ENCODE measurements around the gene DGKG.

The DGKG gene

GRCh38 chr3:186209810-186210752, 152.0 kb downstream of the DGKG start:
- ChIA-PET POLR2A (ENCODE audit: low non-redundant PET) (no interaction called here), CTCF (interaction anchor here (0.6 to 1.0 kb wide), 4 partner anchors 10 to 395 kb away, joined by 3 to 8 read pairs (median 4); no protein-coding TSS in a partner anchor)
- TF ChIP-seq, protein P1, sequence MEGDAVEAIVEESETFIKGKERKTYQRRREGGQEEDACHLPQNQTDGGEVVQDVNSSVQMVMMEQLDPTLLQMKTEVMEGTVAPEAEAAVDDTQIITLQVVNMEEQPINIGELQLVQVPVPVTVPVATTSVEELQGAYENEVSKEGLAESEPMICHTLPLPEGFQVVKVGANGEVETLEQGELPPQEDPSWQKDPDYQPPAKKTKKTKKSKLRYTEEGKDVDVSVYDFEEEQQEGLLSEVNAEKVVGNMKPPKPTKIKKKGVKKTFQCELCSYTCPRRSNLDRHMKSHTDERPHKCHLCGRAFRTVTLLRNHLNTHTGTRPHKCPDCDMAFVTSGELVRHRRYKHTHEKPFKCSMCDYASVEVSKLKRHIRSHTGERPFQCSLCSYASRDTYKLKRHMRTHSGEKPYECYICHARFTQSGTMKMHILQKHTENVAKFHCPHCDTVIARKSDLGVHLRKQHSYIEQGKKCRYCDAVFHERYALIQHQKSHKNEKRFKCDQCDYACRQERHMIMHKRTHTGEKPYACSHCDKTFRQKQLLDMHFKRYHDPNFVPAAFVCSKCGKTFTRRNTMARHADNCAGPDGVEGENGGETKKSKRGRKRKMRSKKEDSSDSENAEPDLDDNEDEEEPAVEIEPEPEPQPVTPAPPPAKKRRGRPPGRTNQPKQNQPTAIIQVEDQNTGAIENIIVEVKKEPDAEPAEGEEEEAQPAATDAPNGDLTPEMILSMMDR (conservative IDR thresholded peaks at IDR 0.05; ENCODE audit: low read depth), result no peak
- H3K27ac ChIP-seq, result peak overlapping the region; percentile 69
- DNase-seq (ENCODE audit: low spot score), result peak; percentile 48

- H3K27ac ChIP-seq, result no peak overlapping the region
- DNase-seq (ENCODE audit: low spot score), result no peak
- TF ChIP-seq, protein P1 (conservative IDR thresholded peaks at IDR 0.05; ENCODE audit: low read depth), result no peak
- CTCF ChIA-PET, result interaction anchor here (0.8 kb wide), 1 partner anchor 18 kb away, joined by 3 read pairs; no protein-coding TSS in a partner anchor
- POLR2A ChIA-PET (ENCODE audit: low non-redundant PET), result no interaction called here
Observed at GRCh38 chr3:186208296-186208989, 153.6 kb downstream of the DGKG start.

DNA sequence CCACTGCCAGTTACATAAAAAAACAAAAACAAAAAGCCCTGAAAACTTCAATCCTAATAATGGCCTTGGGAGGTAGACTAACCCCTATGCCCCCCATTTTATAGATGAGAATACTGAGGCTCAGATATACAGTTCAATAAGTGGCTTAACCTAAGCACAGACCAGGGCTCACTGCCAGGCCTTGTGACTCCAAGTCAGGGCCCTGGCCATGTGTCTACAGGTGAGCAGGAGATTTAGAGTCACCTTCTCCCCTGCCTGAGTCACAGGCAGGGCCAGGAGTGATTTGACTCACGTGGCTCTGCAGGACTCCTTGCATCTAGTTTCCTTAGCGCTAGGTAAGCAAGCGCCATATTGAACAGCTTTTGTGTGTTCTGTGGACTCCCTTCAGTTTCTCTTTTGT, 154.5 kb downstream of the DGKG start:
- DNase-seq (ENCODE audit: low spot score), result no peak
- TF ChIP-seq, protein P1 (conservative IDR thresholded peaks at IDR 0.05; ENCODE audit: low read depth), result no peak
- no peak overlapping the region for H3K27ac ChIP-seq
- ChIA-PET POLR2A (ENCODE audit: low non-redundant PET) (no interaction called here), CTCF (interaction anchor here (0.6 to 0.8 kb wide), 2 partner anchors 7 to 19 kb away, joined by 3 to 4 read pairs; no protein-coding TSS in a partner anchor)

DNA sequence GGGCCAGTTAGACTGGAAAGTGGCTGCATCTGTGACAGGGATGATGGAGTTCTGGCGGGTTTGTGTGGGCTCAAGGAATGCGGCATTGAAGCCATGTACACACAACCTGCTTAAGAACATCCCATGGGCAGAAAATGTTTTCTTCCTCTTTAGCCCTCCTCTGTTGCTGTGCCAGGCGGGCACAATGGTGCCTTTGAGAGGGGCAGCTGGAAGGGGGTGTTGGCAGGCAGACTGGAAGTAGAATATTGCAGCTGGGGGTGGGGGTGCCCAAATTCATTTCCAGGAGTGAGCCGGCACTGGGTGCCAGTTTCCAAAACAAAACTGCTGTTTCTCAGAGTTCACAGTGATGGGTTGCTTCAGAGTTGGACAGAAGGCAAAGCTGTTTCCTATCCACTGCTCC, 161.3 kb downstream of the DGKG start:
- ChIA-PET CTCF (interaction anchor here (0.8 to 1.3 kb wide), 2 partner anchors 9 to 167 kb away, joined by 3 to 9 read pairs; no protein-coding TSS in a partner anchor), POLR2A (ENCODE audit: low non-redundant PET) (no interaction called here)
- DNase-seq (ENCODE audit: low spot score), result no peak
- TF ChIP-seq, protein P1 (conservative IDR thresholded peaks at IDR 0.05; ENCODE audit: low read depth), result no peak
- no peak overlapping the region for H3K27ac ChIP-seq

DNA sequence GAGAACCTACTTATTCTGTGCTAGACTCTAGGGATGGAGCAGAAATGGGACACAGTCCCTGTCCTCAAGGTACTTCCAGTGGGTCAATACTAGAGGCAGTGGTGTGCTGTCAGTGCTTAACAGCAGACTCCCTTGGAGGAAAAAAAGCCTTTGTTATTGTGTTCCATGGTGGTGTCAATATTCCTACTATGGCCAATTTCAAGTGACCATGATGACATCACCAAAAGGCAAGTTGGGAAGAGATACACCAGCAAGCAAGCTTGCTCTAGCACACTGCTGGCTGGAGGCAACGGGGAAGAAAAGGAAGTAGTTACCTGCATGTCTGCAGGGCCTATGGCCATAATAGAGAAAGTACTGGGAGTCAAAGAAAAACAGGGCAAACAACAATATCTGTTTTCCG, 163.6 kb downstream of the DGKG start:
- POLR2A ChIA-PET (ENCODE audit: low non-redundant PET), result no interaction called here
- TF ChIP-seq, protein P1 (conservative IDR thresholded peaks at IDR 0.05; ENCODE audit: low read depth), result no peak

DNA sequence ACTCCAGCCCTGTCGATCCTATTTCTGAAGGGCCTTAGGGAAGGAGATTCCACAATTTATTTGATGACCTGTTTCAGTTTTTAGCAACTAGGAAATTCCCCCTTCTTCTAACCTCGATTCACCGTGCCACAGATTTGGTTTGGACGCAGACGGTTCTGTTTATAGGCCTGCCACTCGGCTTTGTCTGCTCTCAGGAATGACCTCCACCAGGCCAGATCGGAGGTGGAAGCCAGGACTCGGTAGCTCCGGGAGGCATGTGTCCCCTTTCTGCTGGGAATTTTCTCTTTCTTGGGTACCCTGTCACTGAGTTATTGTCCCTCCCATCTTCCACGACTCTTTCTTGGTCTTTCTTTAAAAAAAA, 167.6 kb downstream of the DGKG start:
- H3K27ac ChIP-seq, result no peak overlapping the region
- no peak for DNase-seq (ENCODE audit: low spot score)
- ChIA-PET CTCF (interaction anchor here (0.6 kb wide), 1 partner anchor 169 kb away, joined by 4 read pairs; no protein-coding TSS in a partner anchor), POLR2A (ENCODE audit: low non-redundant PET) (no interaction called here)
- TF ChIP-seq, protein P1 (conservative IDR thresholded peaks at IDR 0.05; ENCODE audit: low read depth), result no peak

More for the DNA sequence above, 163.6 kb downstream of the DGKG start:
- H3K27ac ChIP-seq, result no peak overlapping the region
- DNase-seq (ENCODE audit: low spot score), result no peak
- CTCF ChIA-PET, result interaction anchor here (0.6 kb wide), 1 partner anchor 209 kb away, joined by 5 read pairs; no protein-coding TSS in a partner anchor

Measured in RWPE1 (cell line).